ENCODE measurements around the gene MCC. TPM values are rescaled to one million over a fixed set of nuclear protein-coding genes. Genes with fewer than 3 reads are reported as not detected.

The MCC gene
- polyA plus RNA-seq, 2 of the 4 experiments (the other 2 are of a cell fraction) = 0.09 to 0.10 TPM

DNA sequence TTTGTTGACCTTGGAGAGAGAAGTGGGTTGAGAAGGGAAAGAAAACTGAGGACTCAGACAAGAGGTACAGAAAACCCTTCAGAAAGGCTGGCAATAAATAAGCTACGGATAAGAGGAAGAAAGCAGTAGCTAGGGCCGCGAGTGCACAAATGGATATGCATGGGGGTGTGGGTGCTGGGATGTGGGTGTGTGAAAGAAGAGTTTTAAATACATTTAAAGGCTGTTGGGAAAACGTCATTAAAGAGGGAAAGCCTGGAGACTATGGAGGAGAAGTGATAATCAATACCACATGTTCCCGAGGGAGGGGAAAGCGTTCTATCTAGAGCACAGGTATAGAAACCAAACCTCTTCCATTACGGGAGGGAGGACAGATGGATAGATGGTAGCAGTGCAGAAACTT is 230.7 kb downstream of the MCC start:
- CTCF ChIA-PET = no interaction called here

DNA sequence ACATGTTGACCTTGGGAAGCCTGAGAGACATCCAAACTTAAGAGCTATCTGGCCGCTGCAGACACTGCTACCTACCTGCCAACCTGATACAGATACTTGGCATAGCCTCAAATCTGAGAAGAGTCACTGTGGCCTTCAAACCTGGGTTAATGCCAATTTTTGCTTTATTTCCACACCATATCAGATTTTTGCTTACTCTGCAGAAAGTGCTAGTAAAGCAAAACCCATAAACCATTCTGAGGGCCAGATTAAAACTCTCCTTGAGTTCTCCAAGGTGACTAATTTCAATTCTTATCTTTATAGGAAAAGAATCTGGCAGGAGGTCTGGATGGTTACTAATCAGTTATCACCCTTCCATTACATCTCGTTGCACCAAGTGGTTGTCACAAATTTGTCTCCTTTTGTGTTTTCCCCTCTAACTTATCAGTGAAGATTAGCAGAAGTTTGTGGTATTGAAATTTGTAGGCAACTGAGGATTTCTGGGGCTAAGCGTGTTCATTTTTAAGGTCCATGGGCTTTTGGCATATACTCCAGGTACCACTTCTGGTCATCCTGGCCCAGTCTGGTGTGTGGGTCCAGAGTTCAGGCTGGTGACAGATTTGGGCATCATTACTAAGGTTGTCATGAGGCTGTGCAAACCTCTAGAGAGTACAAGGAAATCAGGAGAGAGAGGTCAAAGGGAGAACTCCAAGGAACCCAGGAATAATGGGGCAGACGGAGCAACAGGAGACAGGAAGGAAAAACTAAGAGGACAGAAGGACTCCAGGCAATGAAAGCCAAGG is 231.4 kb downstream of the MCC start:
- Histone ChIP-seq H3K4me3 (no peak overlapping the region), H3K27ac (no peak overlapping the region), H3K4me1 (no peaks in the 10 kb centered on the region), H3K4me2 (no peak overlapping the region), H3K9me3 (no peaks in the 10 kb centered on the region)
- CTCF ChIA-PET = no interaction called here
- POLR2A ChIA-PET = no interaction called here
- ATAC-seq = no peak
- FAIRE-seq = no peak
- TF ChIP-seq TP53 (CRISPR knock-in tag; IDR thresholded peaks at IDR 0.05) (no peak), MAFK (IDR thresholded peaks at IDR 0.05; ENCODE audit: partially characterized antibody) (peak; percentile 94), CBX8 (IDR thresholded peaks at IDR 0.05) (no peak), PHF8 (IDR thresholded peaks at IDR 0.05; ENCODE audit: borderline replicate concordance, low read depth) (no peak)
- DNase-seq (ENCODE audit: low read depth in 1 of 2, low spot score in 1 of 2) = no peak
- WGBS (ENCODE audit: missing lambda C conversion rate) = 7% methylated on average over 4 of the region's 4 CpGs

More for the DNA sequence above, 230.7 kb downstream of the MCC start:
- FAIRE-seq (no peak), ATAC-seq (no peak), DNase-seq (ENCODE audit: low read depth in 1 of 2, low spot score in 1 of 2) (no peak)
- 52% methylated on average over 7 of the region's 7 CpGs for WGBS (ENCODE audit: missing lambda C conversion rate)
- Histone ChIP-seq H3K4me2 (no peak overlapping the region), H3K9me3 (no peaks in the 10 kb centered on the region), H3K27ac (no peak overlapping the region), H3K4me1 (no peaks in the 10 kb centered on the region), H3K4me3 (no peak overlapping the region)
- POLR2A ChIA-PET = no interaction called here
- TF ChIP-seq POLR2AphosphoS2 (conservative IDR thresholded peaks at IDR 0.05; ENCODE audit: low read length) (no peak), CHD2 (IDR thresholded peaks at IDR 0.05; ENCODE audit: low read length, partially characterized antibody) (no peak), ZNF302 (CRISPR knock-in tag; IDR thresholded peaks at IDR 0.05) (no peak), RNF2 (IDR thresholded peaks at IDR 0.05; ENCODE audit: borderline replicate concordance, low read depth) (no peak), CHD4 (IDR thresholded peaks at IDR 0.05; ENCODE audit: borderline replicate concordance) (no peak), FOSB (CRISPR knock-in tag; IDR thresholded peaks at IDR 0.05) (no peak), GATA3 (IDR thresholded peaks at IDR 0.05; ENCODE audit: borderline replicate concordance) (no peak)
- TF ChIP-seq, protein P1, sequence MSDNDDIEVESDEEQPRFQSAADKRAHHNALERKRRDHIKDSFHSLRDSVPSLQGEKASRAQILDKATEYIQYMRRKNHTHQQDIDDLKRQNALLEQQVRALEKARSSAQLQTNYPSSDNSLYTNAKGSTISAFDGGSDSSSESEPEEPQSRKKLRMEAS (IDR thresholded peaks at IDR 0.05) = no peak

DNA sequence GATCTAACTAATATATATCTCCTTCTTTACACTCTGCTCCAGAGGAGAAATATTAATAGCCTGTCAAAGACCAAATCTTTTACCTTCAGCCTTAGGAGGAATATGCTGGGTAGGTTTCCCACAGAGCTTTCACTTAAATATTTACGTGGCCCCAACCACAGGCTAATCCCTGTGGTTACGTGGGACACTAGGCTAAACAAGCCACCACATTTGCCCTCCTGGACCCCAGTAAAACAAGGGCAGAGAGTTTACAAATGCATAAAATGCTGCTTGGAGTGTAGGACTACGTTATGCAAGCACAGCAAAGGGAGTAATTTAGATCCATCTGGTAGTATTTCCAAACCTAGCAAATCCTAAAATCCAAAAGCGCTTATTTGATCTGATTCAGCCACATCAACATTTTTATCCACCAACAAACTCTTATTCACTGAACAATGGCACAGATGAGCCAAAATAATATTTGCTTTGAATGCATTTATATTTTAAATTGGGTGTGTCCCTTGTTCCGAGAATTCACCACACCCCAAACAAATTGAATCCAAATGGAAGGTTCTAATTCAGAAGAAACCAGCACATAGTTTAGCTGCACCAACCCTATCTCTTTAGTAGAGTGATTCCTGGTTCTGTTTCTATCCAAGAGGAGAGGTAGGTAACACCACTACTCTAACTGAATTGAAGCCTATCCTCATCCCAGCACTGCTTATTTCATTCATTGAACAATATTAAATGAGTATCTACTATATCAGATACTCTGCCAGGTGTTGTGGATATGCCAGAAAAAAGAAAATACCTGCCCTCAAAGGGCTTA is 232.5 kb downstream of the MCC start:
- WGBS (ENCODE audit: missing lambda C conversion rate) = 33% methylated on average over 5 of the region's 5 CpGs
- CTCF ChIA-PET = no interaction called here
- ATAC-seq (no peak), FAIRE-seq (no peak), DNase-seq (ENCODE audit: low read depth in 1 of 2, low spot score in 1 of 2) (no peak)
- H3K4me2 ChIP-seq = no peak overlapping the region
- no peaks in the 10 kb centered on the region for H3K4me1 ChIP-seq
- POLR2A ChIA-PET = no interaction called here
- no peak overlapping the region for H3K27ac ChIP-seq
- H3K9me3 ChIP-seq = no peaks in the 10 kb centered on the region
- H3K4me3 ChIP-seq = no peak overlapping the region
- TF ChIP-seq HMGXB4 (CRISPR knock-in tag; IDR thresholded peaks at IDR 0.05; ENCODE audit: borderline replicate concordance) (no peak), ZNF302 (CRISPR knock-in tag; IDR thresholded peaks at IDR 0.05) (no peak), HOXB13 (CRISPR knock-in tag; IDR thresholded peaks at IDR 0.05; ENCODE audit: low read depth) (no peak), CHD2 (IDR thresholded peaks at IDR 0.05; ENCODE audit: low read length, partially characterized antibody) (no peak), EP300 (IDR thresholded peaks at IDR 0.05) (no peak), MAZ (IDR thresholded peaks at IDR 0.05; ENCODE audit: borderline replicate concordance, low read depth, low read length) (no peak), REST (IDR thresholded peaks at IDR 0.05) (no peak), TFCP2L1 (CRISPR knock-in tag; IDR thresholded peaks at IDR 0.05) (no peak), RARB (CRISPR knock-in tag; IDR thresholded peaks at IDR 0.05) (no peak), SREBF2 (IDR thresholded peaks at IDR 0.05) (no peak), TP53 (CRISPR knock-in tag; IDR thresholded peaks at IDR 0.05) (no peak), SMC3 (IDR thresholded peaks at IDR 0.05) (no peak), NPAS2 (CRISPR knock-in tag; IDR thresholded peaks at IDR 0.05; ENCODE audit: borderline replicate concordance) (no peak), CBX2 (IDR thresholded peaks at IDR 0.05; ENCODE audit: borderline replicate concordance, low read depth) (no peak), HOXA7 (CRISPR knock-in tag; IDR thresholded peaks at IDR 0.05) (no peak), NFE2L2 (conservative IDR thresholded peaks at IDR 0.05; ENCODE audit: low read length) (no peak)
- TF ChIP-seq, protein P1 (IDR thresholded peaks at IDR 0.05) = no peak
- TF ChIP-seq, protein P2, sequence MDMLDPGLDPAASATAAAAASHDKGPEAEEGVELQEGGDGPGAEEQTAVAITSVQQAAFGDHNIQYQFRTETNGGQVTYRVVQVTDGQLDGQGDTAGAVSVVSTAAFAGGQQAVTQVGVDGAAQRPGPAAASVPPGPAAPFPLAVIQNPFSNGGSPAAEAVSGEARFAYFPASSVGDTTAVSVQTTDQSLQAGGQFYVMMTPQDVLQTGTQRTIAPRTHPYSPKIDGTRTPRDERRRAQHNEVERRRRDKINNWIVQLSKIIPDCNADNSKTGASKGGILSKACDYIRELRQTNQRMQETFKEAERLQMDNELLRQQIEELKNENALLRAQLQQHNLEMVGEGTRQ (IDR thresholded peaks at IDR 0.05) = no peak

All from A549 (cell line).